CD4-positive, alpha-beta T cell treated with Interleukin-21 for 1 hour (primary cell): ENCODE data around the gene DNAJC1.
"Not testable (repeated sequence)": the region's sequence is repeated elsewhere in the genome, so short reads cannot be mapped to it uniquely, and the experiment has no call there.

Experiments used
- DNase-seq: peaks from one replicate; pipeline ENCODE4 v3.0.0-alpha.2; 2020

Gene DNAJC1

GRCh38 chr10:22003177-22003963 lies at the start of gene DNAJC1:
Gene DNAJC1 (minus strand): TSS chr10:22003730. CDS start chr10:22003434, 296 bp downstream.
- peak; percentile 97 for DNase-seq

GRCh38 chr10:22053048-22053447 lies 49.5 kb upstream of the DNAJC1 start:
- no peak for DNase-seq

GRCh38 chr10:22049635-22050034 lies 46.1 kb upstream of the DNAJC1 start:
- no peak for DNase-seq

GRCh38 chr10:22047812-22048211 lies 44.3 kb upstream of the DNAJC1 start:
- no peak for DNase-seq

- DNase-seq = no peak
Observed at GRCh38 chr10:22043327-22043633, 39.8 kb upstream of the DNAJC1 start.

GRCh38 chr10:22042557-22043326 lies 39.2 kb upstream of the DNAJC1 start:
- DNase-seq = no peak

- no peak for DNase-seq
Observed at GRCh38 chr10:22034333-22034732, 30.8 kb upstream of the DNAJC1 start.

GRCh38 chr10:22032268-22032667 lies 28.7 kb upstream of the DNAJC1 start:
- DNase-seq = not testable (repeated sequence)

- DNase-seq = no peak
Observed at GRCh38 chr10:22030421-22030820, 26.9 kb upstream of the DNAJC1 start.

- DNase-seq = no peak
Observed at GRCh38 chr10:22029445-22030236, 26.1 kb upstream of the DNAJC1 start.

- DNase-seq = no peak
Observed at GRCh38 chr10:22027364-22028238, 24.1 kb upstream of the DNAJC1 start.

GRCh38 chr10:22026287-22026686 lies 22.8 kb upstream of the DNAJC1 start:
- DNase-seq = no peak

GRCh38 chr10:22023508-22023907 lies 20.0 kb upstream of the DNAJC1 start:
- no peak for DNase-seq

- peak; percentile 52 for DNase-seq
Observed at GRCh38 chr10:22022257-22023032, 18.9 kb upstream of the DNAJC1 start.

GRCh38 chr10:22021144-22021543 lies 17.6 kb upstream of the DNAJC1 start:
- not testable (repeated sequence) for DNase-seq

GRCh38 chr10:22017283-22018020 lies 13.9 kb upstream of the DNAJC1 start:
- no peak for DNase-seq

- no peak for DNase-seq
Observed at GRCh38 chr10:22016046-22016705, 12.6 kb upstream of the DNAJC1 start.

- peak; percentile 46 for DNase-seq
Observed at GRCh38 chr10:22010973-22011408, 7.5 kb upstream of the DNAJC1 start.

GRCh38 chr10:22010539-22010938 lies 7.0 kb upstream of the DNAJC1 start:
- DNase-seq = no peak

GRCh38 chr10:22006379-22006884 lies 2.9 kb upstream of the DNAJC1 start:
- no peak for DNase-seq
